PC-3 (cell line): Measurements from ENCODE around the gene RPL22. TPM values are rescaled to one million over a fixed set of nuclear protein-coding genes. Genes with fewer than 3 reads are reported as not detected.

Experiments
- ATAC-seq: fragments of 200-7000 bp; cut with Tn5 transposase; 2 replicates; pipeline ENCODE4 v1.9.1; 2020; ENCODE audit warnings: mild to moderate bottlenecking, moderate library complexity
- BruUV-seq: library from RNA; stranded (reverse); fragments of 400-500 nt; replicated peaks from 2 replicates; lab custom pipeline; 2021; lab: Mats Ljungman, UMichigan
- CTCF ChIA-PET: fragments of 300-600 bp; sonication (Branson Sonifier 250); formaldehyde crosslinking; loops from one replicate; lab custom pipeline; 2022; ENCODE audit warnings: antibody characterized with exemption; lab: Charles Lee
- POLR2A ChIA-PET: fragments of 300-600 bp; sonication (Branson Sonifier 250); formaldehyde crosslinking; loops from one replicate; lab custom pipeline; 2022; ENCODE audit warnings: antibody characterized with exemption; ENCODE audit not compliant: unreplicated experiment; lab: Charles Lee
- DNase-seq: peaks from one replicate; pipeline ENCODE4 v3.0.0-alpha.2; 2015
- H2AFZ ChIP-seq: fragments of 300-600 bp; sonication (generic); 2 replicates; pipeline ENCODE4 v1.6.0; 2016; ENCODE audit warnings: antibody characterized with exemption, low read length
- H3F3A ChIP-seq: fragments of 300-600 bp; sonication (generic); one replicate; pipeline ENCODE4 v1.6.0; 2017; ENCODE audit warnings: antibody characterized with exemption, low read length, control low read depth, mild to moderate bottlenecking; ENCODE audit not compliant: unreplicated experiment
- H3K27ac ChIP-seq: fragments of 300-600 bp; sonication (generic); 2 replicates; pipeline ENCODE4 v1.5.1; 2016; ENCODE audit warnings: mild to moderate bottlenecking, low read length
- H3K27me3 ChIP-seq: fragments of 300-600 bp; sonication (generic); 2 replicates; pipeline ENCODE4 v1.6.1; 2016; ENCODE audit warnings: low read length, mixed read lengths
- H3K36me3 ChIP-seq: fragments of 300-600 bp; sonication (generic); 2 replicates; pipeline ENCODE4 v1.6.1; 2016; ENCODE audit warnings: low read depth, mixed run types, low read length, mixed read lengths
- H3K4me1 ChIP-seq: fragments of 300-600 bp; sonication (generic); 2 replicates; pipeline ENCODE4 v1.5.1; 2016; ENCODE audit warnings: low read length; ENCODE audit not compliant: insufficient read depth
- H3K4me2 ChIP-seq: fragments of 300-600 bp; sonication (generic); 2 replicates; pipeline ENCODE4 v1.6.0; 2016; ENCODE audit warnings: low read length
- H3K4me3 ChIP-seq: fragments of 300-600 bp; sonication (generic); 2 replicates; pipeline ENCODE4 v1.5.1; 2016; ENCODE audit warnings: mild to moderate bottlenecking, low read length, mixed read lengths
- H3K79me2 ChIP-seq: fragments of 300-600 bp; sonication (generic); 2 replicates; pipeline ENCODE4 v1.6.1; 2017; ENCODE audit warnings: low read length, mixed read lengths
- H3K9ac ChIP-seq: fragments of 300-600 bp; sonication (generic); 2 replicates; pipeline ENCODE4 v1.6.0; 2016; ENCODE audit warnings: mild to moderate bottlenecking, low read length
- H3K9me2 ChIP-seq: fragments of 300-600 bp; sonication (generic); replicated peaks from 2 replicates; pipeline ENCODE4 v1.6.1; 2016; ENCODE audit warnings: mixed run types, low read length, mixed read lengths
- H3K9me3 ChIP-seq: fragments of 300-600 bp; sonication (generic); 2 replicates; pipeline ENCODE4 v1.6.1; 2016; ENCODE audit warnings: low read length, mixed read lengths
- H4K20me1 ChIP-seq: fragments of 300-600 bp; sonication (generic); 2 replicates; pipeline ENCODE4 v1.6.1; 2016; ENCODE audit warnings: low read length, mixed read lengths
- EZH2 ChIP-seq: fragments of 300-600 bp; sonication (generic); IDR thresholded peaks from one replicate; pipeline ENCODE4 v1.6.1; 2017; ENCODE audit warnings: antibody characterized with exemption, mild to moderate bottlenecking, low read length; ENCODE audit not compliant: unreplicated experiment
- EZH2phosphoT487 ChIP-seq: fragments of 300-600 bp; sonication (generic); IDR thresholded peaks from 2 replicates; pipeline ENCODE4 v1.6.1; 2018; ENCODE audit warnings: mild to moderate bottlenecking, antibody characterized with exemption, low read length, borderline replicate concordance
- intact Hi-C: fragments of 100-400 bp; cut with micrococcal nuclease; formaldehyde crosslinking; loops from 2 replicates; pipeline ENCODE4 v1.9.0; 2023
- total RNA-seq: library from RNA; depleted of rRNA; stranded (reverse); fragments of >200 nt; gene quantifications from 2 replicates; pipeline ENCODE4 v1.2.3, GENCODE V29; 2014
- TF ChIP-seq, protein P1 (sequence below): fragments of 300-600 bp; sonication (generic); conservative IDR thresholded peaks from 2 replicates; pipeline ENCODE4 v1.5.1; 2017; ENCODE audit warnings: antibody characterized with exemption, low read depth, mild to moderate bottlenecking, low read length

RPL22 gene
- total RNA-seq, 1 experiment from 2014 or later = 283 TPM

DNA sequence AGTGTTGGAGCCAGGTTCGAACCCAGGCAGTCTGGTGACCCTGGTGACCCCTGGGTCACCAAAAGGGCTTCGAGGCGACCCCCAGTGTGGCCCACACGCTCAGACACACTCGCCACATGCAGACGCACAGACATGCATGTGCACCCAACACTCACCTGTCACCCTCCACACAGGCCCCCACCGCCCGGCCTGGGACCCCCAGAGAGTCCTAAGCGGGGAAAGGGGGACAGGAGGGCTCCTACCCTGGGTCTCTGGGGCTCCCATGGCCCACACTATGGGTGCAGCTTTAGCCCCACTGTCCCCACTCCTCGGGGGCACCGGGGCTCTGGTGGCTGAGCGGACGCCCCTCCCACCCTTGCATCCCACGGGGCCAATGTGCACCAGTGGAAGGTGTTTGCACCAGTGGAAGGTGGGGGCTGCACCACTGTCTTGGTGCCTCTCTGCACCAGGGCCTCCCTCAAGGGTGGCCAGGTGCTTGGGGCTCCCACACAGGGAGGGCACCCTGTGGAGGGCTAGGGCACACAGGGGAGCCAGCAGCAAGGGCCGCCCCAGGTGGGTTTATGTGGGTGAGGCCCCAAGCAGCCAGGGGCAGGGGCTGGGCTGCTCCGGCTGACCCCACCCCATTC is 29.2 kb downstream of the RPL22 start:
- no peaks in the 10 kb centered on the region for H4K20me1 ChIP-seq
- no TSS peak for BruUV-seq
- H3K27me3 ChIP-seq = no peaks in the 10 kb centered on the region
- no peaks in the 10 kb centered on the region for H3K9me2 ChIP-seq
- H3K27ac ChIP-seq = no peak overlapping the region
- no peaks in the 10 kb centered on the region for H3K36me3 ChIP-seq
- H3K4me2 ChIP-seq = no peak overlapping the region
- POLR2A ChIA-PET = no interaction called here
- H3F3A ChIP-seq = no peaks in the 10 kb centered on the region
- H3K4me1 ChIP-seq = peaks cover 6% of the 10 kb centered on the region
- no peaks in the 10 kb centered on the region for H3K79me2 ChIP-seq
- TF ChIP-seq EZH2 (no peak), EZH2phosphoT487 (no peak)
- TF ChIP-seq, protein P1, sequence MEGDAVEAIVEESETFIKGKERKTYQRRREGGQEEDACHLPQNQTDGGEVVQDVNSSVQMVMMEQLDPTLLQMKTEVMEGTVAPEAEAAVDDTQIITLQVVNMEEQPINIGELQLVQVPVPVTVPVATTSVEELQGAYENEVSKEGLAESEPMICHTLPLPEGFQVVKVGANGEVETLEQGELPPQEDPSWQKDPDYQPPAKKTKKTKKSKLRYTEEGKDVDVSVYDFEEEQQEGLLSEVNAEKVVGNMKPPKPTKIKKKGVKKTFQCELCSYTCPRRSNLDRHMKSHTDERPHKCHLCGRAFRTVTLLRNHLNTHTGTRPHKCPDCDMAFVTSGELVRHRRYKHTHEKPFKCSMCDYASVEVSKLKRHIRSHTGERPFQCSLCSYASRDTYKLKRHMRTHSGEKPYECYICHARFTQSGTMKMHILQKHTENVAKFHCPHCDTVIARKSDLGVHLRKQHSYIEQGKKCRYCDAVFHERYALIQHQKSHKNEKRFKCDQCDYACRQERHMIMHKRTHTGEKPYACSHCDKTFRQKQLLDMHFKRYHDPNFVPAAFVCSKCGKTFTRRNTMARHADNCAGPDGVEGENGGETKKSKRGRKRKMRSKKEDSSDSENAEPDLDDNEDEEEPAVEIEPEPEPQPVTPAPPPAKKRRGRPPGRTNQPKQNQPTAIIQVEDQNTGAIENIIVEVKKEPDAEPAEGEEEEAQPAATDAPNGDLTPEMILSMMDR = no peak
- intact Hi-C loops = no loop called here
- H3K4me3 ChIP-seq = no peak overlapping the region
- no peak overlapping the region for H2AFZ ChIP-seq
- H3K9ac ChIP-seq = no peak overlapping the region
- H3K9me3 ChIP-seq = no peaks in the 10 kb centered on the region
- CTCF ChIA-PET = interaction anchor here (1.0 kb wide), 1 partner anchor 61 kb away, joined by 3 read pairs; no protein-coding TSS in a partner anchor
- ATAC-seq = no peak
- no peak for DNase-seq

DNA sequence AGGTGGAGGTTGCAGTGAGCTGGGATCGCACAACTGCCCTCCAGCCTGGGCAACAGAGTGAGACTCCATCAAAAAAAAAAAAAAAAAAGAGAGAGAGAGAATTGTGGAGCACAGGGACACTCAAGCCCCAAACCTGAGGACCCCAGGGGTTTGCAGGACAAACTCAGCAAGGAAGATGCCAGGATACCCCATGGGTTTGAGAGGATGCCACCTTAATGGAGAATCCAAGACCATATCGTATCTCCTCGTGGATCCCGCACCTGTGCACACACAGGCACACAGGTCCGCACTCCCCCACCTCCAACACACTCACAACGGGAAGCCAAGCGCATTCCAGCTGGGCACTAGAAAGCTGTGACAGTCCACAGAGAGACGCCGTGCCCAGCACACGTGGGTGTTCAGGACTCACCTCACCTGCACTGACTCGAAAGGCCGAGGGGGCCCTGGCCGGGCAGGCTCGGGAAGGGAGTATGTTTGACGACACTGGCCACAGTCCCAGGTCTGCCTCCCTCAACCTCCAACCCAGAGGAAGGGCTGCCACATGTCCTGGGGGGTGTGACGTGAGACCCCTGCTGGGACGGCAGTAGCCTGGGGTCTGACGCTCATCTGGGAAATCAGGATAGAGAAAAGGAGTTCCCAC is 30.3 kb downstream of the RPL22 start:
- Histone ChIP-seq H3K4me1 (peaks cover 6% of the 10 kb centered on the region), H4K20me1 (no peaks in the 10 kb centered on the region), H3K36me3 (no peaks in the 10 kb centered on the region), H3K27me3 (no peaks in the 10 kb centered on the region), H2AFZ (no peak overlapping the region), H3K4me2 (no peak overlapping the region), H3K27ac (no peak overlapping the region), H3F3A (no peaks in the 10 kb centered on the region), H3K9me3 (no peaks in the 10 kb centered on the region), H3K9me2 (no peaks in the 10 kb centered on the region), H3K9ac (no peak overlapping the region), H3K4me3 (no peak overlapping the region), H3K79me2 (no peaks in the 10 kb centered on the region)
- CTCF ChIA-PET = no interaction called here
- TF ChIP-seq EZH2phosphoT487 (no peak), EZH2 (no peak)
- TF ChIP-seq, protein P1 = no peak
- intact Hi-C loops = no loop called here
- no peak for ATAC-seq
- no peak for DNase-seq
- POLR2A ChIA-PET = no interaction called here
- no TSS peak for BruUV-seq
